ENCODE data around the gene COLEC11.

The COLEC11 gene

GRCh38 chr2:3654011-3654410 is 59.1 kb downstream of the COLEC11 start:
- H4K20me1 ChIP-seq (ENCODE audit: insufficient read depth, low read length) = peaks cover 4% of the 10 kb centered on the region; the same call in 1 of the 2 replicates
- DNase-seq = no peak
- no peak for ATAC-seq (ENCODE audit: insufficient read depth, low read depth)
- no peak overlapping the region for H3K4me3 ChIP-seq (ENCODE audit: low read depth in 1 of 2, low read length in 2 of 2)
- no peaks in the 10 kb centered on the region for H3K9me3 ChIP-seq (ENCODE audit: insufficient read depth, low read length, severe bottlenecking)
- TF ChIP-seq CTCF (IDR thresholded peaks at IDR 0.05; ENCODE audit: borderline replicate concordance, extremely low read depth, low read length, poor library complexity, severe bottlenecking) = no peak
- no peak overlapping the region for H3K27ac ChIP-seq (ENCODE audit: low read length)
- H3K36me3 ChIP-seq (ENCODE audit: insufficient read depth, low read length) = no peaks in the 10 kb centered on the region
- no peaks in the 10 kb centered on the region for H3K27me3 ChIP-seq (ENCODE audit: insufficient read depth, low read length, poor library complexity)
- H3K9ac ChIP-seq (ENCODE audit: low read depth, low read length) = no peak overlapping the region
- no peak overlapping the region for H3K4me2 ChIP-seq (ENCODE audit: insufficient read depth, low read length)
- H2AFZ ChIP-seq (ENCODE audit: low read depth, low read length) = no peak overlapping the region
- H3K79me2 ChIP-seq (ENCODE audit: insufficient read depth, low read length) = no peaks in the 10 kb centered on the region
- peaks cover 16% of the 10 kb centered on the region for H3K4me1 ChIP-seq (ENCODE audit: insufficient read depth, low read length)

GRCh38 chr2:3654531-3655225 is 59.8 kb downstream of the COLEC11 start:
- DNase-seq (no peak), ATAC-seq (ENCODE audit: insufficient read depth, low read depth) (no peak)
- Histone ChIP-seq H3K27ac (ENCODE audit: low read length) (no peak overlapping the region), H3K4me3 (ENCODE audit: low read depth in 1 of 2, low read length in 2 of 2) (no peak overlapping the region), H4K20me1 (ENCODE audit: insufficient read depth, low read length) (peaks cover 4% of the 10 kb centered on the region; the same call in 1 of the 2 replicates), H3K9me3 (ENCODE audit: insufficient read depth, low read length, severe bottlenecking) (no peaks in the 10 kb centered on the region), H3K4me2 (ENCODE audit: insufficient read depth, low read length) (no peak overlapping the region), H3K79me2 (ENCODE audit: insufficient read depth, low read length) (no peaks in the 10 kb centered on the region), H3K4me1 (ENCODE audit: insufficient read depth, low read length) (peaks cover 16% of the 10 kb centered on the region), H2AFZ (ENCODE audit: low read depth, low read length) (no peak overlapping the region), H3K27me3 (ENCODE audit: insufficient read depth, low read length, poor library complexity) (no peaks in the 10 kb centered on the region), H3K9ac (ENCODE audit: low read depth, low read length) (no peak overlapping the region), H3K36me3 (ENCODE audit: insufficient read depth, low read length) (no peaks in the 10 kb centered on the region)
- no peak for TF ChIP-seq CTCF (IDR thresholded peaks at IDR 0.05; ENCODE audit: borderline replicate concordance, extremely low read depth, low read length, poor library complexity, severe bottlenecking)
- TF ChIP-seq EZH2 (IDR thresholded peaks at IDR 0.05; ENCODE audit: borderline replicate concordance, low read depth, low read length, severe bottlenecking) = no peak

DNA sequence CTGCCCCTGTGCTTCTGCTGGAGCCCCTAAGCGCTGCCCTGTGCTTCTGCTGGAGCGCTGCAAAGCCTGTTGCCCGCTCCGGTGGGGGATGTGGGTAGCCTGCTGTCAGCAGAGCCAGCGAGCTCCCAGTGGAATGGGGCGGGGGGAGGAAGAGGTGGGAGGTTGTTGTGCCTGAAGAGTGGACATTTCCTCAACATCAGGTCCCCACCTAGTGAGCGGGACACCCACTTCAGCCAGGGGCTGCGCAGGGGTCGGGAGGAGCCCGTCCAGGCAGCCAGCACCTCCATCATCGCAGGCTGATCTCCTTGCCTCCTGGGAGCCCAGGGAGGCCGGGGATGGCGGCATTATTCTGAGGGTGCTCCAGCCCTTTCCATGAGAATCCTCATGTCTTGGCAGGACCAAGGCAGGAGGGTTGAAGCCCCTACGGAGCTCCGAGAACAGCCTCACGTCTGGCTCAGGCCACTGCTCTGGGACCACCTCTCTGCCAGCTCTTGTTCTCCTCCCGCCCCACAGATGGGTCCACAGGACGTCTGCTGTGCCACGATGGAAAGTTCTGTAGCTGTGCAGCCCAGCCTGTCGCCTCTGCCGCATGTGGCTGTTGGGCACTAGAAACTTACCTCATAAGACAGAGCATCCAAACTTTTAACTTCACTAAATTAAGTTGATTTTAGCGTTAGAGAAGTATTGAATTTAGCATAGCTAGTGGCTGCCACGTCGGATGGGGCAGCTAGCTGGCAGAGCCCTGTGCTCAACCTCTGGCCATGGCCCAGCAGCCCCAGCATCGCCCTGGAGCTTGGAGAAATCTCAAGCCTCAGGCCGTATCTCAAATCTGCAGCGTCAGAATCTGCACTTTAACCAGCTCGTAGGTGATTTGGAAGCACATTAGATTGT is 61.2 kb downstream of the COLEC11 start:
- no peak overlapping the region for H3K4me2 ChIP-seq (ENCODE audit: insufficient read depth, low read length)
- H3K27me3 ChIP-seq (ENCODE audit: insufficient read depth, low read length, poor library complexity) = no peaks in the 10 kb centered on the region
- no peaks in the 10 kb centered on the region for H3K9me3 ChIP-seq (ENCODE audit: insufficient read depth, low read length, severe bottlenecking)
- H2AFZ ChIP-seq (ENCODE audit: low read depth, low read length) = no peak overlapping the region
- no peak overlapping the region for H3K4me3 ChIP-seq (ENCODE audit: low read depth in 1 of 2, low read length in 2 of 2)
- H3K9ac ChIP-seq (ENCODE audit: low read depth, low read length) = no peak overlapping the region
- H4K20me1 ChIP-seq (ENCODE audit: insufficient read depth, low read length) = peaks cover 4% of the 10 kb centered on the region; the same call in 1 of the 2 replicates
- H3K36me3 ChIP-seq (ENCODE audit: insufficient read depth, low read length) = no peaks in the 10 kb centered on the region
- peaks cover 11% of the 10 kb centered on the region for H3K4me1 ChIP-seq (ENCODE audit: insufficient read depth, low read length)
- no peak overlapping the region for H3K27ac ChIP-seq (ENCODE audit: low read length)
- no peaks in the 10 kb centered on the region for H3K79me2 ChIP-seq (ENCODE audit: insufficient read depth, low read length)
- DNase-seq (no peak), ATAC-seq (ENCODE audit: insufficient read depth, low read depth) (no peak)
- TF ChIP-seq CTCF (IDR thresholded peaks at IDR 0.05; ENCODE audit: borderline replicate concordance, extremely low read depth, low read length, poor library complexity, severe bottlenecking) (no peak), EZH2 (IDR thresholded peaks at IDR 0.05; ENCODE audit: borderline replicate concordance, low read depth, low read length, severe bottlenecking) (no peak)

Measured in DND-41 (cell line).